ENCODE results near the gene FGFR2.

DNA sequence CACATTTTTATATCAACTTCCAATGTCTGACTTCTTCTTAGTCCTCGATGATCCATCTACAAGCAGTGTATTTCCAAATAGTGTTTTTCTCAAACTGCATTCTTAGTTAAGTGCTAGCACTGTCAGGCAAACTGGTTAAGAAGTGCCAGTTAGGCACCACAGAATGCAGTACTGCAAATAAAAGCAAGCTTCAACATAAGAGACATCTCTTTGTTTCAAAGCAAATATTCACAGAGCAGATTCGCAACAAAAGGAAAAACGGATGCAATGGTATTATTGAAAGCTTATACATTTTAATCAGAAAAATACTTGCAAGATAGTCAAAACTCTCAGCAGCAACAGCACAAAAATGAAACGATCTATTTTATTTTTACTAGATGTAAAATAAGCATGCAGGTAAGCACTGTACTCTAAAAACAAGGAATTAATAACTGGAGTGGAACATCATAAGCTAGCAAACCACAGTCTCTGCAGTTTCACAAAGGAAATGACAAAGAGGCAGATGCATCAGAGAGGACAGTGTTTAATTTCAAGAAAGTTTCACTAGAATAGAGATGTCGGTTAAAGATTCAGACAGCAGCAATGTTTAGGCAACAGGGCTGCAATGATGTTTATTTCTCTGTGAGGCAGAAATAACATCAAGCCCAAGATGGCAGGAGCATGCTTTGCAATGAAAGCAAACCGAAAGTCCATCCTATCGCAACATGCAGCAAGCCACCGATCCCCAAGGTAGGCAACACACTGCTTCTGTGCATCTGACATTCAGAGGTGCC, 82.0 kb downstream of the FGFR2 start:
- TF ChIP-seq, protein P1, sequence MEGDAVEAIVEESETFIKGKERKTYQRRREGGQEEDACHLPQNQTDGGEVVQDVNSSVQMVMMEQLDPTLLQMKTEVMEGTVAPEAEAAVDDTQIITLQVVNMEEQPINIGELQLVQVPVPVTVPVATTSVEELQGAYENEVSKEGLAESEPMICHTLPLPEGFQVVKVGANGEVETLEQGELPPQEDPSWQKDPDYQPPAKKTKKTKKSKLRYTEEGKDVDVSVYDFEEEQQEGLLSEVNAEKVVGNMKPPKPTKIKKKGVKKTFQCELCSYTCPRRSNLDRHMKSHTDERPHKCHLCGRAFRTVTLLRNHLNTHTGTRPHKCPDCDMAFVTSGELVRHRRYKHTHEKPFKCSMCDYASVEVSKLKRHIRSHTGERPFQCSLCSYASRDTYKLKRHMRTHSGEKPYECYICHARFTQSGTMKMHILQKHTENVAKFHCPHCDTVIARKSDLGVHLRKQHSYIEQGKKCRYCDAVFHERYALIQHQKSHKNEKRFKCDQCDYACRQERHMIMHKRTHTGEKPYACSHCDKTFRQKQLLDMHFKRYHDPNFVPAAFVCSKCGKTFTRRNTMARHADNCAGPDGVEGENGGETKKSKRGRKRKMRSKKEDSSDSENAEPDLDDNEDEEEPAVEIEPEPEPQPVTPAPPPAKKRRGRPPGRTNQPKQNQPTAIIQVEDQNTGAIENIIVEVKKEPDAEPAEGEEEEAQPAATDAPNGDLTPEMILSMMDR (IDR thresholded peaks at IDR 0.05), result no peak
- TF ChIP-seq POLR2A (IDR thresholded peaks at IDR 0.05), result no peak
